Posterior vena cava (tissue), 2 donors: ENCODE results near the gene PRPSAP2. TPM values are rescaled to one million over a fixed set of nuclear protein-coding genes. Genes with fewer than 3 reads are reported as not detected.
"Not testable (repeated sequence)": the region's sequence is repeated elsewhere in the genome, so short reads cannot be mapped to it uniquely, and the experiment has no call there.

Experiments used
- DNase-seq: peaks from one replicate; pipeline ENCODE4 v3.0.0-alpha.2; 2020; ENCODE audit warnings: low spot score
- intact Hi-C, 2 donors: fragments of 100-400 bp; cut with DNase I; formaldehyde crosslinking; loops; one replicate each; pipeline versions ENCODE4 v1.14.1 to v1.14.2; 2022 to 2023
- long read RNA-seq, 2 donors: library from polyadenylated mRNA; unstranded; transcript quantifications; one replicate each; pipeline ENCODE4 v2.0.0, GENCODE V29; 2020 to 2021
- total RNA-seq, 2 donors: library from RNA; stranded (reverse); fragmentation: NEBNext Ultra II Directional; extraction: Animal tissue kit (Norgen Biotek cat#: 25700); gene quantifications; one replicate each; pipeline ENCODE4 v1.2.1, GENCODE V29; 2021
- donor health status: DM: yes; HTN: yes; CAD: no.
- donor health status: DM: yes; HTN: yes; CAD: no.

The PRPSAP2 gene
- total RNA-seq: 10 to 100 TPM; 21.1 to 21.5 TPM
- long read RNA-seq, donor 1, partial matches to known transcripts: 0 of 7 reads
- long read RNA-seq, donor 1, other reads (novel, unspliced or antisense): 5 of 7 reads
- long read RNA-seq, donor 2, transcript PRPSAP2-201 (12 exons, 1,910 nt): major isoform, 14 of 32 reads
- long read RNA-seq, donor 2, partial matches to known transcripts: 3 of 32 reads
- long read RNA-seq, donor 2, other reads (novel, unspliced or antisense): 14 of 32 reads

GRCh38 chr17:18857864-18858566, at the start of gene PRPSAP2:
PRPSAP2 (plus strand) TSS chr17:18858131; CDS start chr17:18865834, 7,703 bp downstream.
- peak; percentile 98 for DNase-seq
- intact Hi-C loops: no loop called here

DNA sequence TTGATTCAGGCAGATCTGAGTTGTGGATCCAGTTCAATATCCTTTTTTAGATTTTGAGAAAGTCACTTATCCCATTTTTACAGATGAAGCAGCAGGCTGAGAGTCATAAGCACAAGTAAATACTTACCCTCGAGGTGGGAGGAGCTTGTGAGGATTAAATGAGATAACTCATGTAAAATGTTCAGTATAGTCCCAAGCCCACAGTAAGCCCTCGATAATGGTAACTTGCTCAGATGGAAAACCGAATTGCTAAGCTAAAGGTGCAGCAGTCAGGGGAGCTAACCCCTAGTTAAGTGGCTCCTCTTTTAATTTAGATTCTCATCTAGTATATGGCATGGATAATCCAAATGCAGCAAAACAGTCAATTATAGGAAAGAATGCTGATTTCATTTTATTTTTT, 42.0 kb upstream of the PRPSAP2 start:
- DNase-seq, intact Hi-C loops: not testable (repeated sequence)

DNA sequence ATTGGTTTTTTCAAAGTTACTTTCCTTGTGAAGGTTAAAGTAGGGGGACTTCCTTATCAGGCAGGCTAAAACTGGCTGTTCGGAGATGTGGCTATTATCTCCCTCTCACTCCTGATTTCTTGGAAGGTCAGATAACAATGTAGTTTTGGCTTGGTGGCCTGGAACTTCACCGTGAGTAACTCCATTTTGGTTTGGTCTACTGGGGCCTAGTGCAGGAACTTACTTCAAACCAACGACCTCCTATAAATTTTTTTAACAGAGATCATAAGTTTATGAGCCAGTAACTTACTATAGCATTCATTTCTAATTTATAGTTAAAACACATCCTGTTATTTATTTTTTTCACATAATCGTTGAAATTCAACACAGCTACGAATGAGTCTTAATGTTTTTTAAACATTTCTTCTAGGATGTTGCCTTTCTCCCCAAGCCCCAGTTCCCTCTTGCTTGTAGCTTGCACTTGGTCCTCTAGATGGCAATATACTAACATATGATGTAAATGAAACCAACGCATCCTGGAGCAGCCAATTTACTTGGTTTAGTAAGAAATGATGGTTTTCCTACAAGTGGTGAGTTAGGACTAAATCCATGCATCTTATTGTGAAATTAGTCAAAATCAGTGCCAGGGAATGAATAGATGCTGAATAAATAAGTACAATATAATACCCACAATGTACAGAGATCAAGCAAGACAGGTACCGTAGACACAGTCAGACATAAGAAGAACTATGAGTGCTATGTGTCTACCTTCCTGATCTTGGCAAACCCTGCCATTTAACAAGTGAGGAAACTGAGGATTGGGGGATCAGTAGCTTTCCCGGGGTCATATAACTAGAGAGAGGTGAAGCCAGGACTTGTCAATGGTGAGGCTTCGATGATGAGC, 41.2 kb upstream of the PRPSAP2 start:
- intact Hi-C loops, DNase-seq: not testable (repeated sequence)

- intact Hi-C loops, DNase-seq: not testable (repeated sequence)
Measured at GRCh38 chr17:18821430-18821829, 36.5 kb upstream of the PRPSAP2 start.

GRCh38 chr17:18827613-18828012, 30.3 kb upstream of the PRPSAP2 start:
- intact Hi-C loops, DNase-seq: not testable (repeated sequence)

- intact Hi-C loops: no loop called here
- DNase-seq: no peak
Measured at GRCh38 chr17:18848501-18848900, 9.4 kb upstream of the PRPSAP2 start.

DNA sequence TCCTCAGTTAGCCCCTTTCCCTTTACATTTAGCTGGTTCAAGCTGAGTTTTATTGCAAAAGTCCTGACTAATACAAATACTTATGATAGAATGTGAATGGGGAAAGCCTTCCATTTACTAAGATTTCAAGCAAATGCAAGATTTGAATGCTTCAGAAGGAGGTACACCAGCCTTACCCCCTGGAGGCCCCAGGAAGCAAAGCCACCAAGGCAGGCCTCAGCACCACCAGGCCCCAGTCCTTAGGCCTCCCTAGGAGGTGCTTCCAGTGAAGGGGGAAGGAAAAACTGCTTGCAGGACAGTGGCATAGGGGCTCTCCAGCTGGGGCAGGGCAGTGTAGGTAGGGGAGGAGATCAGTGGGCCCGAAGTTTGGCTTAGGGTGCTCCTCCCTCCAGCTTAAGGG, 7.3 kb upstream of the PRPSAP2 start:
- intact Hi-C loops: no loop called here

DNA sequence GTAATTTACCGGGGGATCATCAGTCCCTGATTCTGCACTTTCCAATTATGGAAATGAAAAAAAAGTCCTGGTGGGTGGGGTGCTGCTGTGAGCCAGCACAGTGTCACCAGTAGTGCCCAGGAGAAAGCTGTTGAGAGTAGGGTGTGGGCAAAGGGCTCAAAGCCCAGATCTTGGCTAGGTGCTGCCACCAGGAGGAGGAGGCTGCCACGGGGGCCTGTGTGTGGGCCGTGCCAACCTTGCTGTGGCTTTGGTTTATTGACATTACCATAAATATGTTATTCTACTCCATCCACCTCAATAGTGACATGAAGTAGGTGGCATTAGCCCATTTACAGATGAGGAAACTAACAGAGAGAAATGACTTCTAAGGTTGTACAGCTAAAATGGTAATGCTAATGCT, 6.7 kb upstream of the PRPSAP2 start:
- intact Hi-C loops: no loop called here
- no peak for DNase-seq

More for the DNA sequence above, 7.3 kb upstream of the PRPSAP2 start:
- DNase-seq: no peak

GRCh38 chr17:18854956-18855355, 3.0 kb upstream of the PRPSAP2 start:
- DNase-seq: no peak
- intact Hi-C loops: no loop called here

DNA sequence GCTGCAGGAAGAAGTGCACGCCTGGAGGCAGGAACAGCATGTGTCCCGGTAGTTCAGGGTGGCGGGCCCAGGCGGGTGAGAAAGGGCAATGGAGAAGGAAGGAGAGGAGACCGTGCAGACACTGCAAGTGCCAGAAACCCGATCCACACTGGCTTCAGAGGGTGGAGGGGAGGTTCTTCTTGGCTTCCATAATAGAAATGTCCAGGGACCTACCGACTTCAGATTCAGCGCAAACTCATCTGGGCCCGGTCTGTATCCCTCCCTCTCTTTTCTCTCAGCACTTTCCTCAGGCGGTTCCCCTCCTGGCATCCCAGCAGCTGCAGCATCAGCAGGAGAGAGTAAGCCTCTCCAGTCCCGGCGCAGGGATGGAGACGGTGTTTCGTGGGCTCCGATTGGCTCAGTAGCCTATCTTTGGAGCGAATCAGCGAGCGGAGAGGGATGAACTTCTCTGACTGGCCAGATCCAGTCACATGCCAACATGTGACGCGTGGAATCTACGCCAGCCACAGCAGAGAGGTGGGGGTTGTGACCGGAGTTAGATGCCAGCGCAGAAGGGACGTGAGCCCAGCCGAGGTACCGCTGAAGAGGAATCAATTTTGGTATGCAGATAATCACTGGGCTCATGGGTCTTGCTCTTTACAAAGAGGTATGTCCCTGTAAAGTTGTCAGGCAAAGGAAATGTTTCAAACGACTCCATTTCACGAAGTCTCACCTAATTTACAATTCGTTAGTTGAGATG, 1.9 kb upstream of the PRPSAP2 start:
- DNase-seq: peak; percentile 96
- intact Hi-C loops: no loop called here

- intact Hi-C loops: no loop called here
- DNase-seq: no peak
Measured at GRCh38 chr17:18856570-18856915, 1.4 kb upstream of the PRPSAP2 start.

- intact Hi-C loops: no loop called here
- DNase-seq: no peak
Measured at GRCh38 chr17:18858567-18859245, 775 bp downstream of the PRPSAP2 start.

- intact Hi-C loops: no loop called here
- DNase-seq: no peak
Measured at GRCh38 chr17:18859256-18859655, 1.3 kb downstream of the PRPSAP2 start.

GRCh38 chr17:18860161-18860972, 2.4 kb downstream of the PRPSAP2 start:
- intact Hi-C loops: no loop called here
- no peak for DNase-seq

DNA sequence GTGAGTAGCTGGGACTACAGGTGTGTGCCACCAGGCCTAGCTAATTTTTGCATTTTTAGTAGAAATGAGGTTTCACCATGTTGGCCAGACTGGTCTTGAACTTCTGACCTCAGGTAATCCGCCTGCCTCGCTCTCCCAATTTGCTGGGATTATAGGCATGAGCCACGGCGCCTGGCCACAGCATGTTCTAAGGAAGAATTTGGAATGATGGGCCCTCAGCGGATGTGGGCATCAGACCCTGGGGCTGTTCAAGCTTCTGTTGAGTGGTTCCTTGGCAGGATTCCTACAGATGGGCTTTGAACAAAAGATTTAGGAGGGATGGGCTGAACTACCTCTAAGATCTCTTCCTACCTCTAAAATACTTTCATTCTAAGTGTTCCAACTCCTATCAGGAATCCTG, 4.1 kb downstream of the PRPSAP2 start:
- intact Hi-C loops: no loop called here
- DNase-seq: no peak

DNA sequence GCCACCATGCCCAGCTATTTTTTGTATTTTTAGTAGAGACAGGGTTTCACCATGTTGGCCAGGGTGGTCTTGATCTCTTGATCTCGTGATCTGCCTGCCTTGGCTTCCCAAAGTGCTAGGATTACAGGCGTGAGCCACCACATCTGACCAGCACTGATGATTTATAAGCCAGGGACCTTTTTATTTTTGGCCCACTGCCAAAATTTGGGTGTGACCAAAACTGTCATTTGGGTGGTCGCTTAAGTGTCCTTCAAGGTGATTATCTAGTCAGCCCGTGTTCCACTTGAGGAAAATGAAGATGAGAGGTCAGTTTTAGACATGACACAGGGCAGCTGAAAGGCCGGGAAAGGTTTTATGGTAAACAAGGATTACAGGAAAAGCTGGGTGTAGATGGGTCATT, 7.1 kb downstream of the PRPSAP2 start:
- DNase-seq, intact Hi-C loops: not testable (repeated sequence)

GRCh38 chr17:18866866-18867813, 9.2 kb downstream of the PRPSAP2 start:
- intact Hi-C loops: no loop called here
- no peak for DNase-seq
